A549 treated with GW870086 at 1 μM for 4 hours (cell line): ENCODE data around the gene MOB1A. TPM values are rescaled to one million over a fixed set of nuclear protein-coding genes. Genes with fewer than 3 reads are reported as not detected.

Experiments
- total RNA-seq: library from RNA; stranded (reverse); fragments of 200-300 nt; extraction: Qiagen RNA extraction; gene quantifications from 5 replicates; pipeline ENCODE4 v1.2.3, GENCODE V29; 2022; ENCODE audit warnings: low read depth

The MOB1A gene
- 67.3 to 91.6 TPM (median 83.7 TPM) in 5 replicates for total RNA-seq

GRCh38 chr2:74178211-74179062 lies at the start of gene MOB1A:
Gene MOB1A (minus strand): TSS chr2:74178879. CDS start chr2:74178674, 205 bp downstream.

GRCh38 chr2:74198461-74199274 lies 20.0 kb upstream of the MOB1A start, which contains the start of gene MTHFD2:
Gene MTHFD2 (plus strand): TSS chr2:74198615. CDS start chr2:74198642, 27 bp downstream.

DNA sequence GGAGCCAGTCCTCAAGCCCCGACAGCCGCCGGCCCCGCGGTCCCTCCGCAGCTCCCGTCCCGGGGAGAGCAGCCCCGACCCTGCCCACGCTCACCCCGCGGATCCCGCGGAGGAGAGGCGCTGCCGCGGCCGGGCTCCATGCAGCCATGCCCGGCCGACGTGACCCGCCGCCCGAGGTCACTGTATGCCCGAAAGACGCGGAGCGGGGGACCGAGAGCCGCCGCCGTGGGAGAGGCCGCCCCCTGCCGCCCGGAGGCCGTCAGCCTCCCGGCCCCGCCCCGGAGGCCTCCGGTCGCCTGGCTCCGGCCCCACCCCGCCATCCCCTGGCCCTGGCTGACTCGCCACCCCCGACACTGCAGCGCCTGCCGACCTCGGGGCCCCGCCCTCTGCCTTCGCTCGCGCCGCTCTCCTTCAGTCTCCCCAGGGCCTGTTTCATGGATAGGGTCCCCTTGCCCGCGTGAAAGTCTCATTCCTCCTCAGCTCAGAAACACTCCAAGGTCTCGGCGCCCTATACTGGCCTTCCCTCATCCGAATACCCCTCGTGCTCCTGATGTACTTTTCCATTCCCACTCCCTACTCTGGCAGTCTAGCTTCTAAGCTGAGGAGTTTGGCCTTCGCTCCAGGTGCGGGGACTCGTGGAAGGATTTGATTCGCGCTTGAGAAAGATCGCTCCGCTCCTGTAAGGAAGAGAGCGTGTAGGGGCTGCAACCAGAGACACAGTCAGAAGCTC lies 30.8 kb downstream of the MOB1A start, which contains the start of gene BOLA3:
Gene BOLA3, minus strand, starts transcription at position 186 of the 730 bp plus-strand sequence. Its CDS starts 38 bp downstream, at position 148.

Other genes starting within 250 kb of the MOB1A start
- 6.1 to 8.8 TPM (median 8.2 TPM) in 5 replicates for gene TET3, start 194.0 kb downstream of the MOB1A start, total RNA-seq
- 128 to 155 TPM (median 132 TPM) in 5 replicates for gene BOLA3, start 31.0 kb downstream of the MOB1A start, total RNA-seq
- gene MTHFD2, start 19.7 kb upstream of the MOB1A start, total RNA-seq = 150 to 157 TPM (median 153 TPM) in 5 replicates
- 0.11 to 0.47 TPM (median 0.20 TPM) in 5 replicates for gene SLC4A5, start 164.5 kb upstream of the MOB1A start, total RNA-seq
- gene DCTN1, start 201.4 kb upstream of the MOB1A start, total RNA-seq = 107 to 153 TPM (median 145 TPM) in 5 replicates
- gene C2orf81, start 242.7 kb upstream of the MOB1A start, total RNA-seq = 2.2 to 4.1 TPM (median 3.2 TPM) in 5 replicates
- 77.2 to 90.3 TPM (median 87.1 TPM) in 5 replicates for gene WDR54, start 242.9 kb upstream of the MOB1A start, total RNA-seq